ELR (cell line): Measurements from ENCODE around the gene PFKFB3.

Experiments
- DNase-seq: peaks from one replicate; pipeline ENCODE4 v3.0.0-alpha.2; 2015; ENCODE audit warnings: low read depth

PFKFB3 gene

DNA sequence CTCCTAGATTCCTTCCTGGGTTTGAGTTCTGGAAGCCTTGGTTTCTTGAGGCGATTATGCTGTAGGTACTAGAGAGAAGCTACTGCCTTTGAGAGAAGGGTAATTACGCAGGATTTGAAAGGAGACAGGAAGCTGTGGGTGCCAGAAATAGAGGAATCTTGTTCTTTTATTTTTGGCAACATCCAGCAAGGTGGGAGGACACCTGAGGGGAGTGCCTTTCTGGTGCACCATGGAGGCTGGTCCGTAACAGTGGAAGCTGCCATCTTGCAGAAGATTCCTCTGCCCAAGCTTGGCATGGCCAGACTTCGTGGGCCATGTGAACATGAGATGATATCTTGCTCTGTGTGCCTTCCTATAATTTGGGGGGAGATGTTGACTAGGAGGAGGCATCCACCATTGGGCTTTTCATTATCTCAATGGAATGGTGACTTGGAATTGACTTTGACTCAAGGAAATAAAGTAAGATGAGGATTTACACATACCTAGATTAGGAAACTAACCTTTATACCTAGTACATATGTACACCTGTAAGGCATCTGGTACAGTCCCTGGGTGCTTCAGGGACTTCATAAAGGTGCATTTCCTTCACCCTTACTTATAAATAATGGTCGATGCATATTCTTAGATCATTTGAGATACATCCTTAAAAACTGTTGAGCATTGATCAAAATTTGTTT, 98.2 kb downstream of the PFKFB3 start:
- no peak for DNase-seq

DNA sequence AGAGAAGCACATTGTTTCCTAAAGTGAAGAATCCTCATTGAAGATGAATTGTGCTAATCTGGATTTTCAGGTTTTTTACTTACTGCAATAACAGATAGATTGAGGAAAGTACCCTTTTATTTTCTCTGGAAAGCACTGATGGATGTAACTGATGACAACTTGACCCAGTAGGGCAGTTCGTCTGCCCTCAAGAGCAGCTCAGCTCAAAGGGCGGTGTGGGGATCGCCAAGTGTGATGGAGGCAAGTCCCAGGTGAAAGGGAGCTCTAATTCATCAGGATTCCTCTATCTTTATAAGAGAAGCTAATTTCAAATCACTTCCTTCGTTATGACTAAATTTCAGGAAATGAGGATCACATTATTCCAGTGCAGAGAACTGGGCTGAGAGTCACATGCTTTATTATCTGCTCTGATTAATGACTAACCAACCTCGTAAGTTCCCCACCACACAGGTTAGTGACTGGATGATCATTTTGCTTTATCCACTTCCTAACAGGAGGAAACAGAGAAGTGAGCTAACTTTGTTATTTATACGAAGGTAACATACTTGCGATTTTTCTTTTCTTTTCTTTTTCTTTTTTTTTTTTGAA, 98.8 kb downstream of the PFKFB3 start:
- DNase-seq, result peak; percentile 20
